ENCODE data around the gene FADS2.
A peak's percentile ranks its signal among the peaks of the same experiment; 100 is the strongest.

FADS2 gene

GRCh38 chr11:61890529-61891330 is 62.6 kb downstream of the FADS2 start:
- Histone ChIP-seq H3K9ac (ENCODE audit: low read length) (peak overlapping the region; percentile 73), H3K4me3 (ENCODE audit: low read length) (peak overlapping the region; percentile 89), H3K27ac (ENCODE audit: low read length) (no peak overlapping the region), H2AFZ (ENCODE audit: low read depth, low read length) (peak overlapping the region; percentile 78), H3K9me3 (ENCODE audit: insufficient read depth, low read length) (no peaks in the 10 kb centered on the region), H4K20me1 (ENCODE audit: insufficient read depth, low read length) (no peaks in the 10 kb centered on the region), H3K27me3 (ENCODE audit: low read depth, low read length) (peaks cover 12% of the 10 kb centered on the region; the same call in 1 of the 2 replicates), H3K36me3 (replicated peaks; ENCODE audit: low read depth, low read length) (no peaks in the 10 kb centered on the region), H3K79me2 (ENCODE audit: low read length) (no peaks in the 10 kb centered on the region), H3K4me1 (ENCODE audit: low read length) (peaks cover 11% of the 10 kb centered on the region), H3K4me2 (ENCODE audit: low read length) (peak overlapping the region; percentile 95)
- TF ChIP-seq CTCF (IDR thresholded peaks at IDR 0.05; ENCODE audit: low read depth, low read length) (peak; percentile 9; the same call in 1 of the 2 replicates), EZH2phosphoT487 (IDR thresholded peaks at IDR 0.05; ENCODE audit: low read depth) (no peak)

GRCh38 chr11:61891331-61892084 is 63.4 kb downstream of the FADS2 start, which contains the start of gene FADS3:
TSS of gene FADS3 (minus strand) at chr11:61891545. CDS start at chr11:61891381, 164 bp downstream.
- TF ChIP-seq CTCF (IDR thresholded peaks at IDR 0.05; ENCODE audit: low read depth, low read length) (peak; percentile 27; the same call in 1 of the 2 replicates), EZH2phosphoT487 (IDR thresholded peaks at IDR 0.05; ENCODE audit: low read depth) (no peak)
- Histone ChIP-seq H3K9ac (ENCODE audit: low read length) (peak within 1 kb of the TSS; percentile 73), H3K79me2 (ENCODE audit: low read length) (no peaks in the 10 kb centered on the region), H3K4me2 (ENCODE audit: low read length) (peak within 1 kb of the TSS; percentile 95), H3K27me3 (ENCODE audit: low read depth, low read length) (peaks cover 11% of the 10 kb centered on the region; the same call in 1 of the 2 replicates), H3K36me3 (replicated peaks; ENCODE audit: low read depth, low read length) (no peaks in the 10 kb centered on the region), H3K4me1 (ENCODE audit: low read length) (peaks cover 11% of the 10 kb centered on the region), H3K4me3 (ENCODE audit: low read length) (peak within 1 kb of the TSS; percentile 89), H4K20me1 (ENCODE audit: insufficient read depth, low read length) (no peaks in the 10 kb centered on the region), H3K27ac (ENCODE audit: low read length) (no peak within 1 kb of the TSS), H2AFZ (ENCODE audit: low read depth, low read length) (peak within 1 kb of the TSS; percentile 78), H3K9me3 (ENCODE audit: insufficient read depth, low read length) (no peaks in the 10 kb centered on the region)

- peak overlapping the region; percentile 48 for H2AFZ ChIP-seq (ENCODE audit: low read depth, low read length)
These were observed 63.9 kb downstream of the FADS2 start for GRCh38 chr11:61892085-61892370.

More at GRCh38 chr11:61892085-61892370, 63.9 kb downstream of the FADS2 start:
- TF ChIP-seq CTCF (IDR thresholded peaks at IDR 0.05; ENCODE audit: low read depth, low read length) (no peak), EZH2phosphoT487 (IDR thresholded peaks at IDR 0.05; ENCODE audit: low read depth) (no peak)
- Histone ChIP-seq H3K9ac (ENCODE audit: low read length) (peak overlapping the region; percentile 15), H3K36me3 (replicated peaks; ENCODE audit: low read depth, low read length) (no peaks in the 10 kb centered on the region), H3K4me3 (ENCODE audit: low read length) (peak overlapping the region; percentile 89), H3K4me2 (ENCODE audit: low read length) (peak overlapping the region; percentile 95), H4K20me1 (ENCODE audit: insufficient read depth, low read length) (no peaks in the 10 kb centered on the region), H3K9me3 (ENCODE audit: insufficient read depth, low read length) (no peaks in the 10 kb centered on the region), H3K79me2 (ENCODE audit: low read length) (no peaks in the 10 kb centered on the region), H3K4me1 (ENCODE audit: low read length) (peaks cover 11% of the 10 kb centered on the region), H3K27me3 (ENCODE audit: low read depth, low read length) (peaks cover 6% of the 10 kb centered on the region; the same call in 1 of the 2 replicates), H3K27ac (ENCODE audit: low read length) (no peak overlapping the region)

All from OCI-LY3 (cell line).